Measurements from ENCODE around the gene PLEKHH1.

GRCh38 chr14:67497716-67498115 is 35.4 kb upstream of the PLEKHH1 start:
- TF ChIP-seq CTCF (IDR thresholded peaks at IDR 0.05) (no peak), POLR2A (IDR thresholded peaks at IDR 0.05) (no peak)
